Measurements from ENCODE around the gene CMBL. TPM values are rescaled to one million over a fixed set of nuclear protein-coding genes. Genes with fewer than 3 reads are reported as not detected.

CMBL gene
- total and polyA plus RNA-seq, 2 experiments from 2014 or later = 1.3 to 3.9 TPM

GRCh38 chr5:10324518-10325370 lies 17.0 kb upstream of the CMBL start:
- TF ChIP-seq CTCF (IDR thresholded peaks at IDR 0.05; ENCODE audit: low read depth, low read length) = no peak
- Histone ChIP-seq H3K27ac (no peak overlapping the region), H3K4me1 (ENCODE audit: low read depth) (no peaks in the 10 kb centered on the region), H3K36me3 (no peaks in the 10 kb centered on the region), H3K4me3 (no peak overlapping the region), H3K9me3 (ENCODE audit: low read depth) (no peaks in the 10 kb centered on the region), H3K27me3 (peaks cover 16% of the 10 kb centered on the region)
- DNase-seq (ENCODE audit: low read depth in 1 of 2, low spot score in 1 of 2) = no peak

DNA sequence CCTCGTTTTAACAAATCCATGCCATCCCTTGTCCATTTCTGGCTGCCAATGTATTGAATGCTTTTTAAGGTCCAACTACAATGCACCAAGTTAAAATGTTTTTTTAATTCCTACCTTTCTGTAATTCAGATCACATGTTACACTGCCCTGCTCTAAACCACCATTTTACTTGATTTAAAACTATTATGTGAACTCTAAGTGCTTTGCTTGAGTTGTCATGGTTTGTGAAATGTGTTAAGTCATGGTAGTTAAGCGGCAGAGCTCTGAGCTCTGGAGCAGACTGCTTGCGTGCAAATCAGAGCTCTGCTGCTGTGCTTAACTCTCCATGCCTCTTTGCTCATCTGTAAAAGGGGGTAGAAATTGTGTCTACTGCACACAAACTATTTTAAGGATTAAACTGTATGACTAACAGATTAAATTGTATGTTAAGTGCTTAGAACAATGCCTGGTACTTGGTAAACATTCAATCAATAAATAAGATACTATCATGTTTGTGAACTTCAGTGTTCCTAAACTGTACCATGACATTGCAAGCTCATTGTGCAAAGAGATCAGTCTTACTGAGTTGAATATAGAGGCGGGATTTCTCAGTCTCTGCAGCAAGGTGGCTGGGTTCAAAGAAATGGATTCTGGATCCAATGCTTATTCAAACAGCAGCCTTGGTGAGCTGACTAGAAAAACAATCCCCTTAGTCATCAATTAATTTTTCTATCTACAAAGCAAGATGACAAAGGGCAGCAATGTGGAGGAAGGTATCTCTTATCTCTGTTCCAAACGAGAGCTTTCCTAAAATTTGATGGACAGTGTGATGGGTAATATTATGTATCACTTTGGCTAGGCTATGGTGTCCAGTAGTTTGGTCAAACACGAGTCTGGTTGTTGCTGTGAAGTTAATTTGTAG lies 16.1 kb upstream of the CMBL start:
- Histone ChIP-seq H3K9me3 (ENCODE audit: low read depth) (no peaks in the 10 kb centered on the region), H3K4me3 (no peak overlapping the region), H3K27me3 (peaks cover 8% of the 10 kb centered on the region), H3K4me1 (ENCODE audit: low read depth) (no peaks in the 10 kb centered on the region), H3K27ac (no peak overlapping the region), H3K36me3 (no peaks in the 10 kb centered on the region)
- no peak for TF ChIP-seq CTCF (IDR thresholded peaks at IDR 0.05; ENCODE audit: low read depth, low read length)
- DNase-seq (ENCODE audit: low read depth in 1 of 2, low spot score in 1 of 2) = no peak

DNA sequence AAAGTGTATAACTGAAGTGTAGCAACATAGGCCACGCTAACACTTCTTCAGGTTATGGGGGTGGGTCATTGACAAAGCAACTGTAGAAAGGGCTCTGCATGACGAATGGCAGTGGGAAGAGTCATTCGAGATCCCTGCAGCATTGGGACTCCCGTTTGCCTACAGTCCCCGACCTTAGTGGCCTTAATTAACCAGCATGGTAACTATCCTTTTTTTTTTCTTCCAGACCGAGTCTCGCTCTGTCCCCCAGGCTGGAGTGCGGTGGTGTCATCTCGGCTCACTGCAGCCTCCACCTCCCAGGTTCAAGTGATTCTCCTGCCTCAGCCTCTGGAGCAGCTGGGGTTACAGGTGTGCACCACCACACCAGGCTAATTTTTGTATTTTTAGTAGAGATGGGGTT lies 14.2 kb upstream of the CMBL start:
- DNase-seq (ENCODE audit: low read depth in 1 of 2, low spot score in 1 of 2) = no peak
- Histone ChIP-seq H3K27ac (no peak overlapping the region), H3K4me3 (no peak overlapping the region), H3K27me3 (no peaks in the 10 kb centered on the region), H3K4me1 (ENCODE audit: low read depth) (no peaks in the 10 kb centered on the region), H3K9me3 (ENCODE audit: low read depth) (no peaks in the 10 kb centered on the region), H3K36me3 (no peaks in the 10 kb centered on the region)
- no peak for TF ChIP-seq CTCF (IDR thresholded peaks at IDR 0.05; ENCODE audit: low read depth, low read length)

- no peak for DNase-seq (ENCODE audit: low read depth in 1 of 2, low spot score in 1 of 2)
- no peak overlapping the region for H3K4me3 ChIP-seq
- H3K27me3 ChIP-seq = no peaks in the 10 kb centered on the region
- H3K9me3 ChIP-seq (ENCODE audit: low read depth) = no peaks in the 10 kb centered on the region
- no peaks in the 10 kb centered on the region for H3K4me1 ChIP-seq (ENCODE audit: low read depth)
- no peaks in the 10 kb centered on the region for H3K36me3 ChIP-seq
- H3K27ac ChIP-seq = no peak overlapping the region
- no peak for TF ChIP-seq CTCF (IDR thresholded peaks at IDR 0.05; ENCODE audit: low read depth, low read length)
Measured at GRCh38 chr5:10320793-10321192, 13.1 kb upstream of the CMBL start.

DNA sequence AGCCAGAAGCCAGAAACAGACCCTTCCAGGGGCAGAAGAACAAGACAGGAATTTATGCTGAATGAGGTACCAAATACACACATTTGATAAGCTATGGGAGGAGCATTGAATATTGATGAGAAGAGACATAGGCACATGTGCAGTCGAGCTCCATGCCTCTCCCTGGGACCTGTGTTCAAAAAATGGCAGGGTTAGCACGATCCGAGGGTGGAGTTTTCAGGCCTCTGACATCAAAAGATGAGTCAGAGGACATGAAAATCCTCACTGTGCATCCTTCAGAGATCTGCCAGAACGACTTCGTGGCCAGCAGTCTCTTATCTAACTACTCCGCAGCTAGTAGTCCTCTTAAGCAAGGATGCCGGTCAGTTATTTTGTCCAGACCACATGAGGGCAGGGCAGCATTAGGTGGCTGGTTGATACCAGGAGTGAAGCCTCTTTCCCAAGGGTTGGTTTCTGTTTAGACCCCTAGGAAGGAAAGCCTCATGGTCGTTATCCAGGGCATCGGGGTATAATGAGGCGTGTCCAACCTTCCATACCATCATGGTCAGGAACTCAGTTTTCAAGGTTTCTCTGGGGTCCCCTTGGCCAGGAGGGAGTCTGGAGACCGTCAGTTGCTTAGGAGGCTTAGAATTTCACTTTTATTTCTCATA lies 11.6 kb upstream of the CMBL start:
- Histone ChIP-seq H3K4me1 (ENCODE audit: low read depth) (no peaks in the 10 kb centered on the region), H3K27ac (no peak overlapping the region), H3K27me3 (no peaks in the 10 kb centered on the region), H3K9me3 (ENCODE audit: low read depth) (no peaks in the 10 kb centered on the region), H3K36me3 (no peaks in the 10 kb centered on the region), H3K4me3 (no peak overlapping the region)
- peak in 1 of 2 donors; percentile 84 for DNase-seq (ENCODE audit: low read depth in 1 of 2, low spot score in 1 of 2)
- TF ChIP-seq CTCF (IDR thresholded peaks at IDR 0.05; ENCODE audit: low read depth, low read length) = peak; percentile 26

All from cardiac muscle cell (in vitro differentiated cells and primary cell).